ENCODE measurements around the gene DLGAP3. TPM values are rescaled to one million over a fixed set of nuclear protein-coding genes. Genes with fewer than 3 reads are reported as not detected.

DLGAP3 gene
- total and polyA plus RNA-seq, 2 of the 13 experiments (the other 11 are each of a cell fraction or from before 2014, with no cell fraction given): 0.03 to 0.04 TPM

GRCh38 chr1:34852677-34853217 is 76.7 kb downstream of the DLGAP3 start (continued):
- 0 out of 2 replicates have a peak, but pooled peaks have one; percentile 31 for TF ChIP-seq MXD4 (CRISPR knock-in tag; IDR thresholded peaks at IDR 0.05)
- 0 out of 2 replicates have a peak, but pooled peaks have one; percentile 35 for TF ChIP-seq SIX4 (CRISPR knock-in tag; IDR thresholded peaks at IDR 0.05)
- peak; percentile 31; the same call in 1 of the 2 replicates for TF ChIP-seq ZBTB26 (CRISPR knock-in tag; IDR thresholded peaks at IDR 0.05; ENCODE audit: borderline replicate concordance)
- peak; percentile 58; the same call in 1 of the 2 replicates for TF ChIP-seq PITX1 (CRISPR knock-in tag; IDR thresholded peaks at IDR 0.05)
- peak; percentile 46; the same call in 1 of the 2 replicates for TF ChIP-seq ZNF782 (CRISPR knock-in tag; IDR thresholded peaks at IDR 0.05; ENCODE audit: borderline replicate concordance)
- TF ChIP-seq MIER2 (CRISPR knock-in tag; IDR thresholded peaks at IDR 0.05): no peak
- TF ChIP-seq ZNF574 (CRISPR knock-in tag; IDR thresholded peaks at IDR 0.05): peak; percentile 79
- TF ChIP-seq IKZF5 (CRISPR knock-in tag; IDR thresholded peaks at IDR 0.05): peak; percentile 49; the same call in 1 of the 2 replicates
- TF ChIP-seq THRA (CRISPR knock-in tag; IDR thresholded peaks at IDR 0.05; ENCODE audit: borderline replicate concordance): peak; percentile 40; the same call in 1 of the 2 replicates
- 0 out of 2 replicates have a peak, but pooled peaks have one; percentile 24 for TF ChIP-seq POLR2G (IDR thresholded peaks at IDR 0.05; ENCODE audit: low read depth, low read length)
- peak; percentile 48; the same call in 1 of the 2 replicates for TF ChIP-seq ZNF614 (CRISPR knock-in tag; IDR thresholded peaks at IDR 0.05; ENCODE audit: borderline replicate concordance)
- TF ChIP-seq BORCS8-MEF2B (CRISPR knock-in tag; IDR thresholded peaks at IDR 0.05): 0 out of 2 replicates have a peak, but pooled peaks have one; percentile 35
- no peak for TF ChIP-seq E2F1 (CRISPR knock-in tag; IDR thresholded peaks at IDR 0.05)
- no peak for TF ChIP-seq ZNF256 (CRISPR knock-in tag; conservative IDR thresholded peaks at IDR 0.05)
- TF ChIP-seq KDM3A (CRISPR knock-in tag; IDR thresholded peaks at IDR 0.05; ENCODE audit: low read depth): 0 out of 2 replicates have a peak, but pooled peaks have one; percentile 55
- TF ChIP-seq EZH2 (conservative IDR thresholded peaks at IDR 0.05; ENCODE audit: low read depth, low read length): no peak
- TF ChIP-seq ZNF275 (CRISPR knock-in tag; IDR thresholded peaks at IDR 0.05; ENCODE audit: borderline replicate concordance): no peak
- 0 out of 2 replicates have a peak, but pooled peaks have one; percentile 21 for TF ChIP-seq CEBPG (CRISPR knock-in tag; IDR thresholded peaks at IDR 0.05)
- TF ChIP-seq MIER3 (CRISPR knock-in tag; IDR thresholded peaks at IDR 0.05; ENCODE audit: borderline replicate concordance): peak; percentile 44; the same call in 1 of the 2 replicates
- 0 out of 2 replicates have a peak, but pooled peaks have one; percentile 35 for TF ChIP-seq KAT8 (CRISPR knock-in tag; IDR thresholded peaks at IDR 0.05)
- peak; percentile 60; the same call in 1 of the 2 replicates for TF ChIP-seq ZNF124 (CRISPR knock-in tag; IDR thresholded peaks at IDR 0.05)

Data from HepG2 (cell line).